NCI-H345 (cell line): ENCODE results near the gene GTF2H2.
"Not testable (repeated sequence)": the region's sequence is repeated elsewhere in the genome, so short reads cannot be mapped to it uniquely, and the experiment has no call there.

Experiments used
- DNase-seq: peaks from one replicate; lab custom pipeline; 2025; lab: John Stamatoyannopoulos, UW

The GTF2H2 gene

GRCh38 chr5:71013575-71013974, 53.9 kb downstream of the GTF2H2 start:
- no peak for DNase-seq

DNA sequence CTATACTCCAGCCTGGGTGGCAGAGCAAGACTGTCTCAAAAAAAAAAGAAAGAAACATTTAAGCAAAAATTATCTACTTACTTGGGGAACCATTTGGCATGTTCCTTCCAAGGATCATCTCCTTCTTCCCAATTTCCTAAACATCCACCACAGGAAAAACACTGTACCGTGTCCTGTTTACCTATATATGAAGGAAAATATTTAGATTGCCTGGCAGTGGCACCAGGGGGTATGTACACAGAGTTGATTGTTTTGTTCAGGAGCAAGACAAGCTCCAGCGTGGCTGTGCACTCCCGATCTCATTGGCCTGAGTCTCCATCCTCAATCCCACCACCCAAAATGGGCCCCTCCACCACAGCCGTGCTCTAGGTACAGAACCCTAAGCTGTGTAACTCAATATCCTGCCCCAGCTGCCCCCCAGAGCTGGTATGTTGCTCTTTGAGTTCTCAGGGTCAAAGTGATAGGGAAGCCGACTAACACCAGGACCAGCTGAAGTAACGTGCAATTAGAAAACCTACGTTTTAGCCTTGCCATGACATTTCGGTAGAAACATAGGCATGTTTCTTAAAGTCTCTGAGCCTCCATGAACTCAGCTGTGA, 56.2 kb downstream of the GTF2H2 start:
- DNase-seq, result no peak

DNA sequence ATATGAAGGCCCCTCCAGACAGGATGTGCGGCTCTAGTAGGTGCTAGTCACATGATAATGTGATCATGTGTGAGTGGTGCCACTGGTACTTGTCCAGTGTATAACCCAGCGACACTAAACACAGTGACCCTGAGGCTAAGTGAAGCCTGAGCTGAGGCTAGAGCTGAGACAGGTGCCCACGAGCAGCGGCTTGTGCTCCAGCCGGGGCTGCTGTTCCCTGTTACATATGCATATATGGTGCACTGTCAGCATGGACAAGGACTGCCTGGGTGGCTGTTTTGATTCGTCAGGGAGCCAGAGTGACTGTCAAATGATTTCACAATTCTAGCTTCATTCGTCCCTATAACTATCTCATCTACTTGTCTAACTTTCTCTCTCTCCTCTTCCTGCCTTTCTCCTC, 60.5 kb downstream of the GTF2H2 start:
- DNase-seq, result not testable (repeated sequence)
